Upper lobe of left lung (tissue), 6 donors: ENCODE data around the gene FANCC. TPM values are rescaled to one million over a fixed set of nuclear protein-coding genes. Genes with fewer than 3 reads are reported as not detected.
A peak's percentile ranks its signal among the peaks of the same experiment; 100 is the strongest.

Source experiments
- ATAC-seq, 2 donors: fragments of 200-7000 bp; cut with Tn5 transposase; one replicate each; pipeline ENCODE4 v1.9.1; 2022; ENCODE audit warnings: mild to moderate bottlenecking in 2 of 2, moderate library complexity in 2 of 2; ENCODE audit not compliant: low FRiP score in 2 of 2
- DNase-seq, 2 donors: peaks; one replicate each; pipeline ENCODE4 v3.0.0-alpha.2; 2019 to 2020
- H3K27ac ChIP-seq, 4 donors: fragments of 200-600 bp; sonication (generic); one replicate each; pipeline ENCODE4 v1.5.1; 2016 to 2019
- H3K27me3 ChIP-seq, 4 donors: fragments of 200-600 bp; sonication (generic); one replicate each; pipeline ENCODE4 v1.5.1; 2017 to 2019
- H3K36me3 ChIP-seq, 4 donors: fragments of 200-600 bp; sonication (generic); one replicate each; pipeline ENCODE4 v1.5.1; 2016 to 2019
- H3K4me1 ChIP-seq, 4 donors: fragments of 200-600 bp; sonication (generic); one replicate each; pipeline ENCODE4 v1.5.1; 2018 to 2019
- H3K4me3 ChIP-seq, 4 donors: fragments of 200-600 bp; sonication (generic); one replicate each; pipeline ENCODE4 v1.5.1; 2017 to 2019; ENCODE audit warnings: mild to moderate bottlenecking in 2 of 4, moderate library complexity in 1 of 4
- H3K9me3 ChIP-seq, 4 donors: fragments of 200-600 bp; sonication (generic); one replicate each; pipeline ENCODE4 v1.5.1; 2018 to 2019
- EP300 ChIP-seq, 4 donors: sonication (generic); formaldehyde crosslinking; IDR thresholded peaks; one replicate each; pipeline ENCODE4 v1.5.1; 2017; ENCODE audit warnings: antibody characterized with exemption in 4 of 4, control low read depth in 2 of 4
- POLR2A ChIP-seq, 4 donors: fragments of 450-650 bp; IDR thresholded peaks; one replicate each; pipeline ENCODE4 v1.5.1; 2016 to 2017; ENCODE audit warnings: antibody characterized with exemption in 4 of 4, mild to moderate bottlenecking in 2 of 4
- POLR2AphosphoS5 ChIP-seq, 2 donors: sonication (generic); formaldehyde crosslinking; IDR thresholded peaks; one replicate each; pipeline ENCODE4 v1.5.1; 2017; ENCODE audit warnings: antibody characterized with exemption in 2 of 2
- WGBS, 2 donors: methylation state at CpG; one replicate each; pipeline ENCODE4 v1.1.5; 2017 to 2018; 5-methylcytosine and 5-hydroxymethylcytosine counted together
- total RNA-seq, 6 donors: library from RNA; depleted of rRNA in 4 of 6; stranded (reverse); fragments of >200 nt in 4 of 6; gene quantifications; one replicate each; pipeline versions ENCODE4 v1.1.0 to v1.2.1, GENCODE V29; 2016 to 2021
- TF ChIP-seq, protein P1 (sequence below), 6 experiments: fragments of 450-650 bp in 4 of 6; fragments of 200-600 bp in 2 of 6; sonication (generic) in 2 of 6; IDR thresholded peaks; one replicate each; pipeline ENCODE4 v1.5.1; 2016 to 2019; ENCODE audit warnings: antibody characterized with exemption in 6 of 6
- donor health status: DM: no; HTN: no; CAD: no; lungs with moderate emphysema.
- donor health status: DM: no; HTN: yes; CAD: no; lungs with severe emphysema.

Gene FANCC
- total RNA-seq, 6 donors from 2014 or later, result 6.7 to 27.2 (median 10.8) TPM

DNA sequence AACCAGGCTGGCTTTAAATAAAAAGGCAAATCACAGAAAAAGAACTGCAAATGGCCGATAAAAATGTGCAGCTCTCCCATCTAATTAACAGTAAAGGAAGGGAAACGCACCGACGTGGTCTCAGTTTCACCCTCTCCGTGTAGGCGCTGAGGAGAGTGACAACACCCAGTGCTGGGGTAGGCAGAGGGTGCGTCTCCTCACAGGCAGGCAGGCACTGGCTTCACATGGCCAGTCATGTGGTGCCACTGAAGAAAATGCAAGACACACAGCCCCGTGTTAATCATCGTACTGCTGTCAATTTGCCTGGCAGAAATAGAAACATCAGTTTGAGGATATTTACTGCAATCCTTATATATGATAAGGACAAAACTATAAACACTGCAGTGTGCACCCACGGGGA lies 178.4 kb downstream of the FANCC start:
- H3K27me3 ChIP-seq, result no peaks in the 10 kb centered on the region
- TF ChIP-seq EP300 (IDR thresholded peaks at IDR 0.05) (no peak), POLR2A (IDR thresholded peaks at IDR 0.05) (no peak), POLR2AphosphoS5 (IDR thresholded peaks at IDR 0.05) (no peak)
- TF ChIP-seq, protein P1, sequence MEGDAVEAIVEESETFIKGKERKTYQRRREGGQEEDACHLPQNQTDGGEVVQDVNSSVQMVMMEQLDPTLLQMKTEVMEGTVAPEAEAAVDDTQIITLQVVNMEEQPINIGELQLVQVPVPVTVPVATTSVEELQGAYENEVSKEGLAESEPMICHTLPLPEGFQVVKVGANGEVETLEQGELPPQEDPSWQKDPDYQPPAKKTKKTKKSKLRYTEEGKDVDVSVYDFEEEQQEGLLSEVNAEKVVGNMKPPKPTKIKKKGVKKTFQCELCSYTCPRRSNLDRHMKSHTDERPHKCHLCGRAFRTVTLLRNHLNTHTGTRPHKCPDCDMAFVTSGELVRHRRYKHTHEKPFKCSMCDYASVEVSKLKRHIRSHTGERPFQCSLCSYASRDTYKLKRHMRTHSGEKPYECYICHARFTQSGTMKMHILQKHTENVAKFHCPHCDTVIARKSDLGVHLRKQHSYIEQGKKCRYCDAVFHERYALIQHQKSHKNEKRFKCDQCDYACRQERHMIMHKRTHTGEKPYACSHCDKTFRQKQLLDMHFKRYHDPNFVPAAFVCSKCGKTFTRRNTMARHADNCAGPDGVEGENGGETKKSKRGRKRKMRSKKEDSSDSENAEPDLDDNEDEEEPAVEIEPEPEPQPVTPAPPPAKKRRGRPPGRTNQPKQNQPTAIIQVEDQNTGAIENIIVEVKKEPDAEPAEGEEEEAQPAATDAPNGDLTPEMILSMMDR (IDR thresholded peaks at IDR 0.05), result no peak
- WGBS, 2 donors, result 91 to 95% methylated on average over 10 of the region's 10 CpGs
- no peak for ATAC-seq
- no peak overlapping the region for H3K4me3 ChIP-seq
- peaks cover 0 to 5% (median 2%) of the 10 kb centered on the region in 4 donors for H3K36me3 ChIP-seq
- no peak overlapping the region for H3K27ac ChIP-seq
- H3K9me3 ChIP-seq, result no peaks in the 10 kb centered on the region
- no peak for DNase-seq
- H3K4me1 ChIP-seq, result no peaks in the 10 kb centered on the region

DNA sequence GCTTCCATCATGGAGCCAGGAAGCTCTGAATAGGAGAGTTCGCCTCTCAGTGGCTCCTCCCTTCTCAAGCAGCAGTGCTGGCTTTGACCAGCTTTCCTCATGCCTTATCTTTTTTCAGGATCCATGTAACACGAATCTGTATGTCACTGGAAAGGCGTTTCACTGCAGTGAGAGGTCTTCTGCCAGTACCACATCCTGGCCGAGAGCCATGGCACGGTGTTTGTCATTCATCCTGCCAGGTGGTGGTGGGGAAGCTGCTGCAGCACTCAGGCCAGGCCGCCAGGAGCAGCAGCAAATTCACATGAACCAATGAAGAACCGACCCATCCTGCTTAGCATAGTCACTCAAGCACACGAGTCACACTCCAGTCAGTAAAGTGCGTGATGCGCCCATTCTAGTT lies 179.0 kb downstream of the FANCC start:
- H3K4me3 ChIP-seq, result no peak overlapping the region
- H3K27ac ChIP-seq, result no peak overlapping the region
- no peaks in the 10 kb centered on the region for H3K27me3 ChIP-seq
- ATAC-seq (no peak), DNase-seq (peak in 1 of 2 donors; percentile 27)
- WGBS, 2 donors, result 79 to 87% methylated on average over 6 to 10 of the region's 10 CpGs
- H3K4me1 ChIP-seq, result no peaks in the 10 kb centered on the region
- TF ChIP-seq POLR2A (IDR thresholded peaks at IDR 0.05), result no peak
- TF ChIP-seq, protein P1 (IDR thresholded peaks at IDR 0.05), result no peak
- no peak for TF ChIP-seq EP300 (IDR thresholded peaks at IDR 0.05)
- TF ChIP-seq POLR2AphosphoS5 (IDR thresholded peaks at IDR 0.05), result no peak
- H3K36me3 ChIP-seq, result peaks cover 0 to 5% (median 2%) of the 10 kb centered on the region in 4 donors
- H3K9me3 ChIP-seq, result no peaks in the 10 kb centered on the region

DNA sequence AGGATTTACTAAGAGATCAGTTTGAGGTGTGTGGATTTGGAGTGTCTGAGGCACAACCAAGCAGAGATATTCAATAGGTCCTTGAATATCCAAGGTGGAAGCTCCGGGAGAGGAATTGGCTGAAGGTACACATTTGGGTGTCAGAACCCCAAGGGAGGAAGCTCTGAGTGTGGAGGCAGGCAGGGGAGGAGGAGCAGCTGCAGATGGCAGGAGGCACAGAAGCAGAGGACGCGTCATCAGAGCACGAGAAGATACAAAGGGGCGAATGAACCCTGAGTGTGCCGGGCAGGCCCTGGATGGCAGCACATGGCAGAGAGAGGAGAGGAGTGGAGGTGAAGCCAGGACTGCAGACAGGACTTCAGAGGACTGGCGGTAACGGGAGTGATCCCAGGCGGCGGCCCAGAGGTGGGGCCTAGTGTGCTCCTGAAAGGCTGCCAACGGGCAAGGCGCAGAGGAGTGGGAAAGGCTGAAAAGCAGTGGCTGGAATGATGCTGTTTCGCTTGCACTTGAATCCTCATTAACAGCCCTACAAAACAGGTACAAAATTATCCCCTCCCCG lies 179.8 kb downstream of the FANCC start:
- Histone ChIP-seq H3K4me3 (no peak overlapping the region), H3K9me3 (no peaks in the 10 kb centered on the region), H3K27me3 (no peaks in the 10 kb centered on the region), H3K27ac (no peak overlapping the region), H3K4me1 (no peaks in the 10 kb centered on the region), H3K36me3 (peaks cover 0 to 5% (median 2%) of the 10 kb centered on the region in 4 donors)
- 88 to 89% methylated on average over 14 of the region's 14 CpGs for WGBS, 2 donors
- DNase-seq (peak in 1 of 2 donors; percentile 70), ATAC-seq (peak in 1 of 2 donors; percentile 15)
- no peak for TF ChIP-seq POLR2A (IDR thresholded peaks at IDR 0.05)
- no peak for TF ChIP-seq POLR2AphosphoS5 (IDR thresholded peaks at IDR 0.05)
- no peak for TF ChIP-seq EP300 (IDR thresholded peaks at IDR 0.05)
- TF ChIP-seq, protein P1 (IDR thresholded peaks at IDR 0.05), result no peak

DNA sequence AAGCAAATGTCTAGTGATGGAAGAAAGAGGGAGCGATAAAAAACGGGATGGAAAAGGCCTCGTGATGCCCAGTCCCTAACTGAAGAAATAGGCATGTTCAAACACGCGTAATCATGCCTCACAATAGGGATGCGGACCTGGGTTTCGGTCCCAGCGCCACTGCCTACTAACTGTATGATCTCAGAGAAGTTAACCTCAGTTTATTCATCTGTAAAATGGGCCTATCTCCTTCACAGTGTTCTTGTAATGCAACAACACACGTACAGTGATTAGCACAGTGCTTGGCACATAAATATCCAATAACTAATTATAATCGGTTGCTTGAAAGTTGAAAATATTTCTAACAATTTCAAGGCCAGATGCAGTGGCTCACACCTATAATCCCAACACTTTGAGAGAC lies 181.8 kb downstream of the FANCC start:
- Histone ChIP-seq H3K4me3 (no peak overlapping the region), H3K36me3 (peaks cover 0 to 5% (median 2%) of the 10 kb centered on the region in 4 donors), H3K27me3 (no peaks in the 10 kb centered on the region), H3K9me3 (no peaks in the 10 kb centered on the region), H3K4me1 (peaks cover 5 to 9% (median 7%) of the 10 kb centered on the region in 4 donors), H3K27ac (no peak overlapping the region)
- 95 to 97% methylated on average over 10 of the region's 10 CpGs for WGBS, 2 donors
- DNase-seq (no peak), ATAC-seq (no peak)
- TF ChIP-seq POLR2A (IDR thresholded peaks at IDR 0.05) (no peak), POLR2AphosphoS5 (IDR thresholded peaks at IDR 0.05) (no peak), EP300 (IDR thresholded peaks at IDR 0.05) (no peak)
- TF ChIP-seq, protein P1 (IDR thresholded peaks at IDR 0.05), result no peak

DNA sequence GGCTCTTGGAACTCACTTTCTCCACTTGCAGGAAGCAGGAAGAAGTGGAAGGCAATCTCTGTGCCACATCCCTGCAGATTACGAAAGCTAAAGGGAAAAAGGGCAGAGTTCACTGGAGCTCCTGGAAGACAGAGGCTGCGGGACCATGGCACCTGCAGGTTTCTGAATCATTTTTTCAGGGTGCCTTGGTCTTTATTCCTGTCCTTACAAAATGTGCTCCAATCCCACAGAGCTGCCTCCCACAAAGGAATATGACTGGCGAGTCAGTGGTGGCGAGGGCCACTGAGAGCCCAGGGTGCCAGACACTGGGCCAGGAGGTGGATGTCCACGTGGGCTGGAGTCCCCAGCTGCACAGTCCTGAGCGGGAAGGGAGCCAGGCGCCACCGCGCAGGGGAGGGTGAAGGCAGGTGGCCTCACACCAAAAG lies 183.0 kb downstream of the FANCC start:
- ATAC-seq (no peak), DNase-seq (peak in 1 of 2 donors; percentile 61)
- WGBS, 2 donors, result 93 to 95% methylated on average over 9 of the region's 9 CpGs
- H3K36me3 ChIP-seq, result peaks cover 0 to 5% (median 2%) of the 10 kb centered on the region in 4 donors
- no peaks in the 10 kb centered on the region for H3K9me3 ChIP-seq
- TF ChIP-seq POLR2A (IDR thresholded peaks at IDR 0.05) (no peak), POLR2AphosphoS5 (IDR thresholded peaks at IDR 0.05) (no peak), EP300 (IDR thresholded peaks at IDR 0.05) (no peak)
- TF ChIP-seq, protein P1 (IDR thresholded peaks at IDR 0.05), result no peak
- H3K27ac ChIP-seq, result no peak overlapping the region
- H3K27me3 ChIP-seq, result no peaks in the 10 kb centered on the region
- H3K4me1 ChIP-seq, result peaks cover 13 to 20% (median 14%) of the 10 kb centered on the region in 4 donors
- no peak overlapping the region for H3K4me3 ChIP-seq
